GM12801 (cell line): ENCODE results near the gene ZNF580.

Experiments used
- TF ChIP-seq, protein P1 (sequence below): IDR thresholded peaks from one replicate; pipeline ENCODE4 v1.5.1; 2011; ENCODE audit warnings: control low read depth; ENCODE audit not compliant: insufficient read length; ENCODE audit errors: extremely low read depth

The ZNF580 gene

GRCh38 chr19:55674459-55674840, 33.6 kb downstream of the ZNF580 start:
- TF ChIP-seq, protein P1, sequence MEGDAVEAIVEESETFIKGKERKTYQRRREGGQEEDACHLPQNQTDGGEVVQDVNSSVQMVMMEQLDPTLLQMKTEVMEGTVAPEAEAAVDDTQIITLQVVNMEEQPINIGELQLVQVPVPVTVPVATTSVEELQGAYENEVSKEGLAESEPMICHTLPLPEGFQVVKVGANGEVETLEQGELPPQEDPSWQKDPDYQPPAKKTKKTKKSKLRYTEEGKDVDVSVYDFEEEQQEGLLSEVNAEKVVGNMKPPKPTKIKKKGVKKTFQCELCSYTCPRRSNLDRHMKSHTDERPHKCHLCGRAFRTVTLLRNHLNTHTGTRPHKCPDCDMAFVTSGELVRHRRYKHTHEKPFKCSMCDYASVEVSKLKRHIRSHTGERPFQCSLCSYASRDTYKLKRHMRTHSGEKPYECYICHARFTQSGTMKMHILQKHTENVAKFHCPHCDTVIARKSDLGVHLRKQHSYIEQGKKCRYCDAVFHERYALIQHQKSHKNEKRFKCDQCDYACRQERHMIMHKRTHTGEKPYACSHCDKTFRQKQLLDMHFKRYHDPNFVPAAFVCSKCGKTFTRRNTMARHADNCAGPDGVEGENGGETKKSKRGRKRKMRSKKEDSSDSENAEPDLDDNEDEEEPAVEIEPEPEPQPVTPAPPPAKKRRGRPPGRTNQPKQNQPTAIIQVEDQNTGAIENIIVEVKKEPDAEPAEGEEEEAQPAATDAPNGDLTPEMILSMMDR: no peak

- TF ChIP-seq, protein P1: no peak
Measured at GRCh38 chr19:55674841-55675660, 34.2 kb downstream of the ZNF580 start, which contains the start of gene EPN1. TSS of gene EPN1 (plus strand) at chr19:55675226. CDS start at chr19:55678628, 3,402 bp downstream.

- TF ChIP-seq, protein P1: no peak
Measured at GRCh38 chr19:55675661-55676354, 35.0 kb downstream of the ZNF580 start.

GRCh38 chr19:55676383-55676782, 35.6 kb downstream of the ZNF580 start:
- TF ChIP-seq, protein P1: no peak

DNA sequence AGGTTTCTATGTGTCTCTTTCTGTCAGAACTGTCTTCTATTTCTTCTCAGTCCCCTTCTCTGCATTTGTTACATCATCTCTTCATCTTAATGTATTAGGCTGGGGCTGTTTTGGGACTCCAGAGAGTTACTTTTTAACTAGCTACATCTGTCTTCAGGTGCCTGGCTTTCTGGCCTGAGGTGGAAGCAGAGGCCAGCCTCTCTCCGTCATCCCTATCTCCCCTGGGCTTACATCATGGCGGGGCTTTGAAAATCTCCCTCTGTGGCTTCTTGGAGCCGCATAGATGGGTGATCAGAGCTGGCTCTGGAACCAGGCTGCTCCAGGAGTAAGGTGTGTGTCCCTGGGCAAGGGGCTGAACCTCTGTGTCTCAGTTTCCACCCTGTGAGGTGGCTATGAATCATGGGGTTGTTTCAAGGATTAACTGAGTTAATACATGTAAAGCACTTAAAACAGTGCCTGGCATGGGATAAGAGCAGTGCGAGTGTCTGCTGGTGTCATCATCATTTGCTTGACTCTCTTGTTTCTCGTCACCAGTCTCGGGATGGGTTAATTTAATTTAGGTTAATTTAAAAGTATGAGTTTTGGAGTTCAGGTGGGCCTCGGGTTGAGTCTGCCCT, 36.2 kb downstream of the ZNF580 start:
- TF ChIP-seq, protein P1: no peak

GRCh38 chr19:55677572-55678028, 36.8 kb downstream of the ZNF580 start:
- TF ChIP-seq, protein P1: no peak

GRCh38 chr19:55678121-55678671, 37.4 kb downstream of the ZNF580 start:
- TF ChIP-seq, protein P1: no peak
